ENCODE data around the gene NARF.
"Not testable (repeated sequence)": the region's sequence is repeated elsewhere in the genome, so short reads cannot be mapped to it uniquely, and the experiment has no call there.

The NARF gene

GRCh38 chr17:82458179-82458884, at the start of gene NARF:
NARF (plus strand) TSS chr17:82458741; CDS start chr17:82458804, 63 bp downstream.
- Histone ChIP-seq H3K9me3 (ENCODE audit: control insufficient read depth in 2 of 2, low read length in 2 of 2) (no peaks in the 10 kb centered on the region), H3K9ac (ENCODE audit: low read length in 2 of 2) (peak within 1 kb of the TSS; percentile 83 to 98), H3K4me1 (ENCODE audit: control insufficient read depth, insufficient read depth, low read length) (peaks cover 17% of the 10 kb centered on the region), H3K4me3 (ENCODE audit: low read length in 2 of 2) (peak within 1 kb of the TSS; percentile 85 to 88), H3K27me3 (ENCODE audit: control insufficient read depth in 1 of 2, insufficient read depth in 2 of 2, low read length in 2 of 2) (no peaks in the 10 kb centered on the region), H3K27ac (ENCODE audit: low read length) (peak within 1 kb of the TSS; percentile 99), H3K36me3 (ENCODE audit: control insufficient read depth in 2 of 2, insufficient read depth in 2 of 2, low read length in 2 of 2) (peaks cover 14 to 16% of the 10 kb centered on the region in 2 donors)

- Histone ChIP-seq H3K9me3 (ENCODE audit: control insufficient read depth in 2 of 2, low read length in 2 of 2) (no peaks in the 10 kb centered on the region), H3K36me3 (ENCODE audit: control insufficient read depth in 2 of 2, insufficient read depth in 2 of 2, low read length in 2 of 2) (peaks cover 0 to 2% of the 10 kb centered on the region in 2 donors)
Observed at GRCh38 chr17:82408938-82409318, 49.6 kb upstream of the NARF start.

GRCh38 chr17:82410014-82410716, 48.4 kb upstream of the NARF start:
- Histone ChIP-seq H3K27me3 (ENCODE audit: control insufficient read depth in 1 of 2, insufficient read depth in 2 of 2, low read length in 2 of 2) (no peaks in the 10 kb centered on the region), H3K4me3 (ENCODE audit: low read length in 2 of 2) (no peak overlapping the region), H3K9ac (ENCODE audit: low read length in 2 of 2) (no peak overlapping the region), H3K36me3 (ENCODE audit: control insufficient read depth in 2 of 2, insufficient read depth in 2 of 2, low read length in 2 of 2) (no peaks in the 10 kb centered on the region), H3K4me1 (ENCODE audit: control insufficient read depth, insufficient read depth, low read length) (peaks cover 5% of the 10 kb centered on the region), H3K9me3 (ENCODE audit: control insufficient read depth in 2 of 2, low read length in 2 of 2) (no peaks in the 10 kb centered on the region), H3K27ac (ENCODE audit: low read length) (no peak overlapping the region)

More at GRCh38 chr17:82408938-82409318, 49.6 kb upstream of the NARF start:
- no peaks in the 10 kb centered on the region for H3K4me1 ChIP-seq (ENCODE audit: control insufficient read depth, insufficient read depth, low read length)
- H3K27ac ChIP-seq (ENCODE audit: low read length), result no peak overlapping the region
- no peak overlapping the region for H3K4me3 ChIP-seq (ENCODE audit: low read length in 2 of 2)
- H3K27me3 ChIP-seq (ENCODE audit: control insufficient read depth in 1 of 2, insufficient read depth in 2 of 2, low read length in 2 of 2), result no peaks in the 10 kb centered on the region
- no peak overlapping the region for H3K9ac ChIP-seq (ENCODE audit: low read length in 2 of 2)

GRCh38 chr17:82411396-82412053, 47.0 kb upstream of the NARF start:
- Histone ChIP-seq H3K27me3 (ENCODE audit: control insufficient read depth in 1 of 2, insufficient read depth in 2 of 2, low read length in 2 of 2) (no peaks in the 10 kb centered on the region), H3K9ac (ENCODE audit: low read length in 2 of 2) (no peak overlapping the region)

GRCh38 chr17:82412081-82412480, 46.5 kb upstream of the NARF start:
- H3K27me3 ChIP-seq (ENCODE audit: control insufficient read depth in 1 of 2, insufficient read depth in 2 of 2, low read length in 2 of 2); H3K4me3 ChIP-seq (ENCODE audit: low read length in 2 of 2); H3K36me3 ChIP-seq (ENCODE audit: control insufficient read depth in 2 of 2, insufficient read depth in 2 of 2, low read length in 2 of 2); H3K9me3 ChIP-seq (ENCODE audit: control insufficient read depth in 2 of 2, low read length in 2 of 2); H3K4me1 ChIP-seq (ENCODE audit: control insufficient read depth, insufficient read depth, low read length); H3K27ac ChIP-seq (ENCODE audit: low read length); H3K9ac ChIP-seq (ENCODE audit: low read length in 2 of 2): not testable (repeated sequence)

More at GRCh38 chr17:82411396-82412053, 47.0 kb upstream of the NARF start:
- no peaks in the 10 kb centered on the region for H3K9me3 ChIP-seq (ENCODE audit: control insufficient read depth in 2 of 2, low read length in 2 of 2)
- no peak overlapping the region for H3K27ac ChIP-seq (ENCODE audit: low read length)
- no peak overlapping the region for H3K4me3 ChIP-seq (ENCODE audit: low read length in 2 of 2)
- H3K36me3 ChIP-seq (ENCODE audit: control insufficient read depth in 2 of 2, insufficient read depth in 2 of 2, low read length in 2 of 2), result no peaks in the 10 kb centered on the region
- peaks cover 5% of the 10 kb centered on the region for H3K4me1 ChIP-seq (ENCODE audit: control insufficient read depth, insufficient read depth, low read length)

DNA sequence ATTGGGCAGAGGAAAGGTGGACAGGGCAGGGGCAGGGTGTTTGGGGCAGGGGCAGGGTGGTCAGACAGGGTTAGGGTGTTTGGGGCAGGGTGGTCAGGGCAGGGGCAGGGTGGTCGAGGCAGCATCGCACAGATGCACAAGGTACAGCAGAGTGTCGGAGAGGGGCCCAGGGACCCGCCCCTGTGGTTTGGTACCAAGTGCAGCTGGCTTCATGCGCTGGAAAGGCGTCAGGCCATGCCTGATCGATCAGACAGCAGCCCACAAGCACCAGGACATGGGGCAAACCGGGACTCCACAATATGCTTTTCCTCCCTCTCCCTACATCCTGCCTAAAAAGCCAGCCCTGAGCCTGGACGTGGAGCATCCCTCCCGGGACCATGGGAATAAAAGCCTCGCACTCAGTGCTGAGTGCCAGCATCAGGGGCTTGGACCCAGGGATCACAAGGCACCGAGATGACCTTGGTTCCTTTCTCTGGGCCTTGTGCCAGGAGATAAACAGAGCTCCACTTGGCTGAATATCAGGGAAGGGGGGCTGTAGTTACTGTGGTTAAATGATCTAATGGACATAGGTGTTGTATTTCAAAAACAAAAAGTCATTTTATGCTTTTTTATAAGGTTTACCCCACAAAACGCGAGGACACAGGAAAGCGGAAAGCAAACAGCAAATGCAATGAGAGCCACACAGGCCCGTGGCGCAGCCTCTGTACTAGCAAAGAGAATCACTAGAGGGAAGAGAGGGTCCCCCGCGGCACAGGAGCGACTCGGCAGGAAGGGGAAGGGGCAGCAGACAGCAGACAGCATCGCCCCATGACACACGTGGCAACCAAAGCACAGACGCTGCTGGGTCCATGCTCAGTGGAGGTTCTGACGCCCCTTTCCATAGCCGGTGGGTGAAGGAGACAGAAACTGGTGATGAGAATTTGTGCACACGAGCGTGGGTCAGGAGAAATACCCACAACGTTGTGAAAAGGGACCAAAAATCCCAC, 45.7 kb upstream of the NARF start:
- Histone ChIP-seq H3K9me3 (ENCODE audit: control insufficient read depth in 2 of 2, low read length in 2 of 2) (no peaks in the 10 kb centered on the region), H3K36me3 (ENCODE audit: control insufficient read depth in 2 of 2, insufficient read depth in 2 of 2, low read length in 2 of 2) (no peaks in the 10 kb centered on the region), H3K4me1 (ENCODE audit: control insufficient read depth, insufficient read depth, low read length) (peaks cover 9% of the 10 kb centered on the region), H3K27ac (ENCODE audit: low read length) (no peak overlapping the region), H3K27me3 (ENCODE audit: control insufficient read depth in 1 of 2, insufficient read depth in 2 of 2, low read length in 2 of 2) (no peaks in the 10 kb centered on the region), H3K4me3 (ENCODE audit: low read length in 2 of 2) (no peak overlapping the region), H3K9ac (ENCODE audit: low read length in 2 of 2) (no peak overlapping the region)

DNA sequence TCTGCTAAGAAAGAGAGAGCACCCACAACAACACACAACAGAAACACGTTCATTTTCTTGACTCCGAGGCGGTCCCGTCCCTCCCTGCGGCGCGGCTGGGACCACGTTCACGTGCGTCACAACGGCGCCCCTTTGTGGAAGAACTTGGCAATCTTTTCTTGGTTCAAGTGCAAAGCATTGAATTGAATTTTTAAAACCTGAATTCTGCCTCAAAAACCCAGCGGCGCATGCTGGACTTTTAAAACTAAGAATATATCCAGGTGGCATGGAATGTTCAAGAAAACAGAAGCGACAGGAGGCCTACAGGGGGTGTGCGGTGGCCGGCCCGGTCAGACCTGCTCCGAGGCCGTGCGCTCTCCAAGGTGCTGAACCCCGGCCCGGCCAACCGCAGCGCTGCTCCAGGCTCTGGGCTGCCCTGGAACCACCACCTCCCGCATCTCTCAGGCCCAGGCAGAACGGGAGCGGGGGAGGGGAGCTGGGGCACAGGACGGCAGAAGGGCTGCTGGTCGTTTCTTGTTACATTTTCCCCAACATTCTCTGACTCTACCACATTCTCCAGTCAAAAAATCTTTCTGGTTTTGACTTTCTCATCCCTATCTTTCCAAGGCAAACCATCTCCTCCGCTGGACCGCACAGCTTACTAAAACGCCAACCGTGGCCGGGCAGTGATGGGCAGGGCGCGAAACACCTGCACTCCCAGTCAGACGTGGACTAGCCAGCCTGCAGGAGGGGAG, 43.8 kb upstream of the NARF start:
- Histone ChIP-seq H3K9ac (ENCODE audit: low read length in 2 of 2) (no peak overlapping the region), H3K4me3 (ENCODE audit: low read length in 2 of 2) (peak overlapping the region; percentile 35 to 44), H3K4me1 (ENCODE audit: control insufficient read depth, insufficient read depth, low read length) (peaks cover 11% of the 10 kb centered on the region), H3K36me3 (ENCODE audit: control insufficient read depth in 2 of 2, insufficient read depth in 2 of 2, low read length in 2 of 2) (no peaks in the 10 kb centered on the region), H3K9me3 (ENCODE audit: control insufficient read depth in 2 of 2, low read length in 2 of 2) (no peaks in the 10 kb centered on the region), H3K27ac (ENCODE audit: low read length) (no peak overlapping the region), H3K27me3 (ENCODE audit: control insufficient read depth in 1 of 2, insufficient read depth in 2 of 2, low read length in 2 of 2) (no peaks in the 10 kb centered on the region)

DNA sequence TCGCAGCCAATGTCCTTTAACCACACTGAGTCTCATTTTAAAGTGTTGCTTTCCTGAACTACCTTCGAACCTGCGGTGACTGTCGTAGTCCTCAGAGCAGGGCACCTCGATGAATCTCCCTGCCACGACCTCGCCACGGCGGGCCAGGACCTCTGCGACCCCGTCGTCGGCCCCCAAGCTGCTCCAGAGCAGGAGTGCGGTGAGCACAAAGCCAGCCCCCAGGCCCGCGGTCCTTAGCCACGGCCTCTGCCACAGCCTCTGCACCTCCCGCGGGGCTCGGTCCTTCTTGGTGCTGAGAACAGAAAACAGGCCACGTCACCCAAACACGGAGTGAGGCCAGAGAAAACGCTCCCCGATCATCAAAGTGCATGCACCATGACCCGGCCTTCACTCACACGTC, 43.2 kb upstream of the NARF start:
- no peaks in the 10 kb centered on the region for H3K27me3 ChIP-seq (ENCODE audit: control insufficient read depth in 1 of 2, insufficient read depth in 2 of 2, low read length in 2 of 2)
- H3K4me1 ChIP-seq (ENCODE audit: control insufficient read depth, insufficient read depth, low read length), result peaks cover 11% of the 10 kb centered on the region
- H3K27ac ChIP-seq (ENCODE audit: low read length), result no peak overlapping the region
- no peak overlapping the region for H3K4me3 ChIP-seq (ENCODE audit: low read length in 2 of 2)
- H3K9ac ChIP-seq (ENCODE audit: low read length in 2 of 2), result no peak overlapping the region
- H3K9me3 ChIP-seq (ENCODE audit: control insufficient read depth in 2 of 2, low read length in 2 of 2), result no peaks in the 10 kb centered on the region
- peaks cover 0 to 4% of the 10 kb centered on the region in 2 donors for H3K36me3 ChIP-seq (ENCODE audit: control insufficient read depth in 2 of 2, insufficient read depth in 2 of 2, low read length in 2 of 2)

- H3K4me1 ChIP-seq (ENCODE audit: control insufficient read depth, insufficient read depth, low read length), result peaks cover 11% of the 10 kb centered on the region
- H3K9ac ChIP-seq (ENCODE audit: low read length in 2 of 2), result no peak overlapping the region
- no peak overlapping the region for H3K27ac ChIP-seq (ENCODE audit: low read length)
- H3K9me3 ChIP-seq (ENCODE audit: control insufficient read depth in 2 of 2, low read length in 2 of 2), result no peaks in the 10 kb centered on the region
- H3K4me3 ChIP-seq (ENCODE audit: low read length in 2 of 2), result no peak overlapping the region
- peaks cover 0 to 4% of the 10 kb centered on the region in 2 donors for H3K36me3 ChIP-seq (ENCODE audit: control insufficient read depth in 2 of 2, insufficient read depth in 2 of 2, low read length in 2 of 2)
- no peaks in the 10 kb centered on the region for H3K27me3 ChIP-seq (ENCODE audit: control insufficient read depth in 1 of 2, insufficient read depth in 2 of 2, low read length in 2 of 2)
Observed at GRCh38 chr17:82415786-82416185, 42.8 kb upstream of the NARF start.

All from stomach smooth muscle (tissue), 2 donors.